Measurements from ENCODE around the gene PRAMEF18.
"Not testable (repeated sequence)": the region's sequence is repeated elsewhere in the genome, so short reads cannot be mapped to it uniquely, and the experiment has no call there.

The PRAMEF18 gene
- long read RNA-seq, donor 1, result 0 reads
- long read RNA-seq, donor 2, result 0 reads
- long read RNA-seq, donor 3, result 0 reads
- long read RNA-seq, donor 4, result 0 reads
- long read RNA-seq, donor 5, result 0 reads
- long read RNA-seq, donor 6, result 0 reads
- long read RNA-seq, donor 7, result 0 reads
- long read RNA-seq, donor 8, result 0 reads

GRCh38 chr1:13225675-13226204 is at the start of gene PRAMEF18:
Gene PRAMEF18 (minus strand): TSS chr1:13226154. CDS start chr1:13226106, 48 bp downstream.
- DNase-seq, result not testable (repeated sequence)

DNA sequence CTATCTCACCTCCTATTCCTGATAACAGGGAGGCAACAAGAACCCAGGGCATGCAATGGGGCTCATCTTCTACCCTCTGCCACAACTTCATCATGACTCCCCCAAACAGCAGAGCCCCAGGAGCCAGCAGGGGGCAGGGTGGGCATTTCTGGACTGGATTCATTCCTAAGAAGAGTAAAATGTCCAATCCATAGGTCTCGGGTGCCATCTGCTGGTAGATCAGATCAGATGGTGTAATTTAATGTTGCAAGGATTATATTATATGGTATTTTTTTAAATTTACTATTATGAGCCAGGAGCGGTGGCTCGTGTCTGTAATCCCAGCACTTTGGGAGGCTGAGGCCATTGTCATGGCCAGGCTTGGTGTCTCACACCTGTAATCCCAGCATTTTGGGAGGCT is 39.2 kb upstream of the PRAMEF18 start:
- DNase-seq, result not testable (repeated sequence)

- not testable (repeated sequence) for DNase-seq
These were observed 27.9 kb upstream of the PRAMEF18 start, which contains the start of gene PRAMEF5 for GRCh38 chr1:13253898-13254297. Gene PRAMEF5 (plus strand): TSS chr1:13254198. CDS start chr1:13259269, 5,071 bp downstream.

GRCh38 chr1:13247122-13247521 is 21.2 kb upstream of the PRAMEF18 start:
- not testable (repeated sequence) for DNase-seq

DNA sequence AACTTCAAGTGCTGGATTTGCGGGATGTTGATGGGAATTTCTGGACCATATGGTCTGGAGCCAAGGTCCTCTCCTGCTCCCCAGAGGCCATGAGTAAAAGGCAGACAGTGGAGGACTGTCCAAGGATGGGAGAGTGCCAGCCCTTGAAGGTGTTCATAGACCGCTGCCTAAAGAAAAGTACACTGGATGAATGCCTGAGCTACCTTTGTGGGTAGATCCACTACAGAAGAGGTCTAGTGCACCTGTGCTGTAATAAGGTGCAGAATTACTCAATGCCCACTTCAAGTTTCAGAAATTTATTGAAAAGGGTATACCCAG is 20.6 kb upstream of the PRAMEF18 start:
- not testable (repeated sequence) for DNase-seq

DNA sequence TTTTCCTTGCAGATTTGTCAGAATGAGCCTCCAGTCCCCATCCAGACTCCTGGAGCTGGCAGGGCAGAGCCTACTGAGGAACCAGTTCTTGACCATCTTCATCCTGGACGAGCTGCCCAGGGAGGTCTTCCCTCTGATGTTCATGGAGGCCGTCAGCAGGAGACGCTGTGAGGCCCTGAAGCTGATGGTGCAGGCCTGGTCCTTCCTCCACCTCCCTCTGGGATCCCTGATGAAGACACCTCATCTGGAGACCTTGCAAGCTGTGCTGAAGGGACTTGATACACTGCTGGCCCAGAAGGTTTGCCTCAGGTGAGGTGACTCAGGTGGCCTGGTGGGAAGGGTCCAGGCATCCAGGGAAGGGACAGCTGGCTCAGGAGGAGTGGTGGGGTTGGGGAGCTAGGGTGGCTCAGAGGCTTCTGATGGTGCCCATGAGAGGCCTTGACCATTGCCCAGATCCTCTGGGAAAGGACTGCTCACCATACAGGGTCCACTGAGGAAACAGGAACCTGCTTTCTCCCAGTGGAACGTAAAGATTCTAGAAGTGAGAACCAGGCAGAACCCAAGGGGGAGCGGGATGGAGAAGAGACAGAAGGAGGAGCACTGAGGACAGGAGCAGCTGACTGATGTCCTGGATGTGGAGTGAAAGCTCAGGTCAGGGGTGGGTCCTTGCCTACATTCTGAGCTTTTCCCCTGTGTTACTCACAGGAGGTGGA is 20.0 kb upstream of the PRAMEF18 start:
- not testable (repeated sequence) for DNase-seq

DNA sequence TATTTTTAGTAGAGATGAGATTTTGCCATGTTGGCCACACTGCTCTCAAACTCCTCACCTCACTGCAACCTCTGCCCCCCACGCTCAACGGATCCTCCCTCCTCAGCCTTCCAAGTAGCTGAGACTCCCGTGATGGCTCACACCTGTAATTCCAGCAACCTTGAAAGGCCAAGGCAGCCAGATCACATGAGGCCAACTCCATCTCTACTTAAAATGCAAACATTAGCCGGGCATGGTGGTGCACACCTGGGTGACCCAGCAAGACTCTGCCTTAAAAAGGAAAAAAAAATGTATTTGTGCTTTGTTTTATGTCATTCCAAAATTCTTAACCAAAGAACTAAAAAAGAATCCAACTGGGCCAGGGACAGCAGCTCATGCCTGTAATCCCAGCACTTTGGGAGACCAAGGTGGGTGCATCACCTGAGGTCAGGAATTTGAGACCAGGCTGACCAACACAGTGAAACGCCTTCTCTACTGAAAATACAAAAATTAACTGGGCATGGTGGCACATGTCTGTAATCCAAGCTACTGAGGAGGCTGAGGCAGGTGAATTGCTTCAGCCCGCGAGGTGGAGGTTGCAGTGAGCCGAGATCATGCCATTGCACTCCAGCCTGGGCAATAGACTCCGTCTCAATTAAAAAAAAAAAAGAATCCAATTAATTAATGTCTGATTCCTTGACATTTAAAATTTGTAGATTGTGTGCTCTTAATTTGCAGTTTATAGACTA is 17.7 kb upstream of the PRAMEF18 start:
- not testable (repeated sequence) for DNase-seq

- not testable (repeated sequence) for DNase-seq
These were observed 13.7 kb upstream of the PRAMEF18 start for GRCh38 chr1:13239633-13240032.

- not testable (repeated sequence) for DNase-seq
These were observed 11.6 kb upstream of the PRAMEF18 start for GRCh38 chr1:13237572-13237971.

GRCh38 chr1:13234057-13234456 is 8.1 kb upstream of the PRAMEF18 start:
- DNase-seq, result not testable (repeated sequence)

DNA sequence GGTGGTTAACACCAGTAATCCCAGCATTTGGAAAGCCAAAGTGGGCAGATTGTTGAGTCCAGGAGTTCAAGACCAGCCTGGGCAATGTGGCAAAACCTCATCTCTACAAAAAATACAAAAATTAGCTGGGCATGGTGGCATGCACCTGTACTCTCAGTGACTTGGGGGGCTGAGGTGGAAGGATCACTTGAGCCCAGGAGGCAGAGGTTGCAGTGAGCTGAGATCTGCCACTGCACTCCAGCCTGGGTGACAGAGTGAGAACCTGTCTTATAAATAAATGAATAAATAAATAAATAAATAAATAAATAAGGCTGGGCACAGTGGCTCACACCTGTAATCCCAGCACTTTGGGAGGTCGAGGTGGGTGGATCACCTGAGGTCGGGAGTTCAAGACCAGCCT is 6.1 kb upstream of the PRAMEF18 start:
- DNase-seq, result not testable (repeated sequence)

DNA sequence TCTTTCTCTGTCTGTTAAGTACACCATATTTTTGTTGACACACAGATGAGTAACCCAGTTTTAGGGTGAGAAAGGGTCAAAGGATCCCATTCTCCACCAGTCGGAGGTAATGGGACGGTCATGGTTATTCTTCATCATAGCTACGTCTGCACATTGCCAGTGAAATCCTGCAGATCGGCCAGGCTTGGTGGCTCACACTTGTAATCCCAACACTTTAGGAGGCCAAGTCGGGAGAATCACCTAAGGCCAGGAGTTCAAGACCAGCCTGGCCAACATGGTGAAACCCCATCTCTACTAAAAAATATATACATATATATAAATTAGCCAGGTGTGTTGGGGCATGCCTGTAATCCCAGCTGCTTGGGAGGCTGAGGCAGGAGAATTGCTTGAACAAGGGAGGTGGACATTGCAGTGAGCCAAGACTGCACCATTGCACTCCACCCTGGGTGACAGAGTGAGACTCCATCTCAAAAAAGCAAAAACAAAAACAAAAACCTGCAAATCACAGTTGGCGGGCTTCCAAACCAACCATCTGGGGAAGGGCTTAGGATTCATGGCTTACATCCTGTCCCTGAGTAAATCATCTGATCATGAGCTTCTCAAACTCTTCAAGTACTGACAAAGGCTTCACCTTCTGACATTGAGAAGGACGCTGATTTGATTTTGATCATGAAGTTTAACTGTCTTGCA is 5.3 kb upstream of the PRAMEF18 start:
- DNase-seq, result not testable (repeated sequence)

- not testable (repeated sequence) for DNase-seq
These were observed 4.6 kb upstream of the PRAMEF18 start for GRCh38 chr1:13230601-13231000.

DNA sequence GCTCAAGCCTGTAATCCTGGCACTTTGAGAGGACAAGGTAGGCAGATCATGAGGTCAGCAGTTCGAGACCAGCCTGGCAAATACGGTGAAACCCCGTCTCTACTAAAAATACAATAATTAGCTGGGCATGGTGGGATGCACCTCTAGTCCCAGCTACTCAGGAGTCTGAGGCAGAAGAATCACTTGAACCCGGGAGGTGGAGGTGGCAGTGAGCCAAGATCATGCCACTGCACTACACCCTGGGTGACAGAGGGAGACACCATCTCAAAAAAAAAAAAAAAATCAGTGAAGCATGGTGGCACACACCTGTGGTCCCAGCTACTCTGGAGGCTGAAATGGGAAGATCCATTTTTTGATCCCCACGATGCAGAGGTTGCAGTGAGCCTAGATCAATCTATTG is 4.1 kb upstream of the PRAMEF18 start:
- DNase-seq, result not testable (repeated sequence)

- DNase-seq, result no peak
These were observed 2.4 kb upstream of the PRAMEF18 start for GRCh38 chr1:13228343-13228781.

GRCh38 chr1:13227271-13228055 is 1.5 kb upstream of the PRAMEF18 start:
- DNase-seq, result not testable (repeated sequence)

GRCh38 chr1:13224480-13225060 is 1.4 kb downstream of the PRAMEF18 start:
- no peak for DNase-seq

- not testable (repeated sequence) for DNase-seq
These were observed 3.2 kb downstream of the PRAMEF18 start for GRCh38 chr1:13222788-13223187.

- DNase-seq, result not testable (repeated sequence)
These were observed 6.8 kb downstream of the PRAMEF18 start for GRCh38 chr1:13219203-13219602.

GRCh38 chr1:13216619-13217018 is 9.3 kb downstream of the PRAMEF18 start:
- DNase-seq, result not testable (repeated sequence)

DNA sequence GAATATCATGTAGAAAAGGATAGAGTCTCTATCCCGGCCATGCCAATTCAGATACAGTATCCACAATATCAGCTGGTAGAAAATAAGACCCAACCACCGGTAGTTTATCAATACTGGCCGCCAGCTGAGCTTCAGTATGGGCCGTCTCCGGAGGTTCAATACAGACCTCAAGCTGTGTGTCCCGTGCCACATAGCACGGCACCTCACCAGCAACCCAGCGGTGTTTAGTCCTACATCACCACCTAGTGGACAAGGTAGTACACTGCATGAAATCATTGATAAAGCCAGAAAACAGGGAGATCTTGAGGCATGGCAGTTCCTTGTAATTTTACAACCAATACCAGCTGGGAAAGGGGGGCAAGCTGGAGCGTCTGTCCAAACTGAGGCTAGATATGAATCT is 17.2 kb downstream of the PRAMEF18 start:
- DNase-seq, result not testable (repeated sequence)

Measured in right kidney (tissue), 9 donors.